Measurements from ENCODE around the gene PCNX3. TPM values are rescaled to one million over a fixed set of nuclear protein-coding genes. Genes with fewer than 3 reads are reported as not detected.
"Not testable (repeated sequence)": the region's sequence is repeated elsewhere in the genome, so short reads cannot be mapped to it uniquely, and the experiment has no call there.

The PCNX3 gene
- total RNA-seq, 2 donors from 2014 or later = 21.8 to 56.7 TPM

DNA sequence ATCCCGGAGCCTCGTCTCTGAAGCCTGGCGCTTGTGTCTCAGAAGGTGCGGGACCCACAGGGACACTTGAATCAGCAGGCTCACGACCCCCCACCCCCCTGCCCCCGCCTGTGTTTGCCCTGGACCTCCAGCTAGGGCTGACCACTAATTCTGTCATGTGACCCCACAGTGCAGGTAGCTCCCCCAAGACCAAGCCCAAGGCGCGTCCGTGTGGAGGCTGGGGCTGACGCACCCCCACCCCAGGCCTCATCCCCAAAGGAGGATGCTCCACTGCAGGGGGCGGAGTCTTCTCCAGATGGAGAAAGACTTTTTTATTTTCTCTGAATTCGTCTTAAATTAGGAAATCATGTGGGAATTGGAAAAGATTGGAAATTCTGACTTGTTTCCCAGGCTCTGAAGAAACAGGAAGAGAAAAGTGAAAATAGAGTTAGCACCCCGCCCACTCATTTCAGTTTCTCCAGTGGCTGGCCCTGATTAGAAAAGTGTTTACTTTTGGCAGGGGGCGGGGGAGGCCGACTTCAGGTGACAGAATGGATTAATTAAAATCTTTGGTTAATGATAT, 48.1 kb downstream of the PCNX3 start:
- peaks cover 21% of the 10 kb centered on the region for H3K4me1 ChIP-seq
- intact Hi-C loops (cut with DNase I) = no loop called here
- no peaks in the 10 kb centered on the region for H3K9me3 ChIP-seq
- peaks cover 10 to 14% of the 10 kb centered on the region in 2 donors for H3K36me3 ChIP-seq (replicated peaks in 1 of 2; ENCODE audit: insufficient read depth in 1 of 2, low read depth in 2 of 2)
- DNase-seq (peak in 3 of 4 donors; percentile 48 to 65 (median 59)), ATAC-seq (peak; percentile 6)
- no peak for TF ChIP-seq POLR2A (IDR thresholded peaks at IDR 0.05)
- TF ChIP-seq, protein P1, sequence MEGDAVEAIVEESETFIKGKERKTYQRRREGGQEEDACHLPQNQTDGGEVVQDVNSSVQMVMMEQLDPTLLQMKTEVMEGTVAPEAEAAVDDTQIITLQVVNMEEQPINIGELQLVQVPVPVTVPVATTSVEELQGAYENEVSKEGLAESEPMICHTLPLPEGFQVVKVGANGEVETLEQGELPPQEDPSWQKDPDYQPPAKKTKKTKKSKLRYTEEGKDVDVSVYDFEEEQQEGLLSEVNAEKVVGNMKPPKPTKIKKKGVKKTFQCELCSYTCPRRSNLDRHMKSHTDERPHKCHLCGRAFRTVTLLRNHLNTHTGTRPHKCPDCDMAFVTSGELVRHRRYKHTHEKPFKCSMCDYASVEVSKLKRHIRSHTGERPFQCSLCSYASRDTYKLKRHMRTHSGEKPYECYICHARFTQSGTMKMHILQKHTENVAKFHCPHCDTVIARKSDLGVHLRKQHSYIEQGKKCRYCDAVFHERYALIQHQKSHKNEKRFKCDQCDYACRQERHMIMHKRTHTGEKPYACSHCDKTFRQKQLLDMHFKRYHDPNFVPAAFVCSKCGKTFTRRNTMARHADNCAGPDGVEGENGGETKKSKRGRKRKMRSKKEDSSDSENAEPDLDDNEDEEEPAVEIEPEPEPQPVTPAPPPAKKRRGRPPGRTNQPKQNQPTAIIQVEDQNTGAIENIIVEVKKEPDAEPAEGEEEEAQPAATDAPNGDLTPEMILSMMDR (IDR thresholded peaks at IDR 0.05) = no peak
- H3K4me3 ChIP-seq = peak overlapping the region; percentile 9 to 17
- WGBS, 2 donors = 2 to 4% methylated on average over 9 to 15 of the region's 15 CpGs
- peak overlapping the region; percentile 96 to 100 (median 98) for H3K27ac ChIP-seq
- no peaks in the 10 kb centered on the region for H3K27me3 ChIP-seq

DNA sequence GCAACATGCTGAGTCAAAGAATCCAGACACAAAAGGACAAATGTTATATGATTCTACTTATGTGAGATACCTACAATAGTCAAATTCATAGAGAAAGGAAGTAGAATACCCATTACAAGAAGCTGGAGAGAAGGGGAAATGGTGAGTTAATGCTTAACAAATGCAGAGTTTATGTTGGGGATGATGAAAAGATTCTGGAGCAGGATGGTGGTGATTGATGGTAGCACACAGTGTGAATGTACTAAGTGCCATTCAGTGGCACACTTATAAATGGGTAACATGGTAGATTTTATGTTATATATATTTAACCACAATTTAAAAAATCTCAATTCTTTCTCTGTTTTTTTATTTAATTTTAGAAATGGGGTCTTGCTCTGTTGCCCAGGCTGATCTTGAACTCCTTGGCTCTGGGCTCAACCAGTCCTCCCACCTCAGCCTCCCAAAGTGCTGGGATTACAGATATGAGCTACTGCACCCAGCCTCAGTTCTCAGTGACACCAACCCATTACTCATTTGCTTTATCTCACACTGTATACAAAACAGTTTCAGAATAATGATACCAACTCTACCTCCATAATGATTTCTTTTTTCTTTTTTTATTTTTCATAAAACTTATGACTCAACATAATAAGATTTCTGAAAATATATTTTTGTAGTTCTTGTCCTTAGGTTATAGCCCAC, 56.7 kb downstream of the PCNX3 start:
- Histone ChIP-seq H3K4me1 (no peaks in the 10 kb centered on the region), H3K27me3 (no peaks in the 10 kb centered on the region), H3K4me3 (no peak overlapping the region), H3K27ac (no peak overlapping the region), H3K36me3 (replicated peaks in 1 of 2; ENCODE audit: insufficient read depth in 1 of 2, low read depth in 2 of 2) (no peaks in the 10 kb centered on the region), H3K9me3 (no peaks in the 10 kb centered on the region)
- DNase-seq = no peak
- TF ChIP-seq, protein P1 (IDR thresholded peaks at IDR 0.05) = no peak
- no peak for TF ChIP-seq POLR2A (IDR thresholded peaks at IDR 0.05)
- intact Hi-C loops (cut with DNase I) = no loop called here
- ATAC-seq = no peak

DNA sequence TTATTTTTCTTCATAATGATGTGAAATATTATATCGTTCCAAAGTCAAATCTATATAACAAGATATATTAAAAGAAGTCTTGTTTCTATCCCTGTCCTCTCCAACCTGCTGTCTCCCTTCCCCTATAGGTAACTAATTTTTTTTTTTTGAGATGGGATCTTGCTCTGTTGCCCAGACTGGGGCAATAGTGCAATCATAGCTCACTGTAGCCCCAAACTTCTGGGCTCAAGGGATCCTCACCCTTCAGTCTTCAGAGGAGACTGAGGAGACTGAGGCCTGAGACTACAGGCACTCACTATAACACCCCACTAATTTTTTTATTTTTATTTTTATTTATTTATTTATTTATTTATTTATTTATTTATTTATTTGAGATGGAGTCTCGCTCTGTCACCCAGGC, 57.4 kb downstream of the PCNX3 start:
- Histone ChIP-seq H3K27me3 (no peaks in the 10 kb centered on the region), H3K9me3 (no peaks in the 10 kb centered on the region), H3K4me3 (no peak overlapping the region), H3K4me1 (no peaks in the 10 kb centered on the region), H3K36me3 (replicated peaks in 1 of 2; ENCODE audit: insufficient read depth in 1 of 2, low read depth in 2 of 2) (no peaks in the 10 kb centered on the region), H3K27ac (no peak overlapping the region)
- DNase-seq = no peak
- intact Hi-C loops (cut with DNase I) = no loop called here
- TF ChIP-seq, protein P1 (IDR thresholded peaks at IDR 0.05) = no peak
- no peak for TF ChIP-seq POLR2A (IDR thresholded peaks at IDR 0.05)
- WGBS, 2 donors = 88 to 94% methylated on average over 2 of the region's 2 CpGs
- no peak for ATAC-seq

DNA sequence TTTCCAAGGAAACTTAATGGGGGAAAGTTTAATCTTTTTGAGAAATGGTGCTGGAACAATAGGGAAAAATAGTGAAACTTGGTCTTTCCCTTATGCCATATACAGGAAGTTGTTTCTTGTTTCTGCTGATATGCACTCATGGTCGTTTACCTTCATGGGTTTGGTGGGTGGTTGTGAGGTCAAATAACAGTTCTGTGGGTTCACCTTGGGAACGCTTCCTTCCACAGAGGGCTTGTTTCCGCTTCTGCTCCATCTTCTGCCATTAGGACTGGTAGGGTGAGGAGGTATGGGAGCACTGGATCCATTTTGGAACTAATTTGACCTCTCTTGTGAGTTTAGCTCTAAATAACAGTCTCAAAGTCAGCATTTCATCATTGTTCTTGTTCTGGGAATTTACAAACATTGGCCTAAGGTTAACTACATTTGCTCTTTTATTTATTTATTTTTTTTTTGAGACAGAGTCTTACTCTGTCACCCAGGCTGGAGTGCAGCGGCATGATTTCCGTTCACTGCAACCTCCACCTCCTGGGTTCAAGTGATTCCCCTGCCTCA, 64.7 kb downstream of the PCNX3 start:
- TF ChIP-seq POLR2A (IDR thresholded peaks at IDR 0.05) = no peak
- TF ChIP-seq, protein P1 (IDR thresholded peaks at IDR 0.05) = no peak
- intact Hi-C loops (cut with DNase I) = no loop called here
- no peak for DNase-seq
- WGBS, 2 donors = 79 to 80% methylated on average over 5 of the region's 5 CpGs
- no peaks in the 10 kb centered on the region for H3K4me1 ChIP-seq
- no peaks in the 10 kb centered on the region for H3K36me3 ChIP-seq (replicated peaks in 1 of 2; ENCODE audit: insufficient read depth in 1 of 2, low read depth in 2 of 2)
- no peaks in the 10 kb centered on the region for H3K9me3 ChIP-seq
- ATAC-seq = no peak
- H3K27me3 ChIP-seq = no peaks in the 10 kb centered on the region
- no peak overlapping the region for H3K4me3 ChIP-seq
- H3K27ac ChIP-seq = no peak overlapping the region

DNA sequence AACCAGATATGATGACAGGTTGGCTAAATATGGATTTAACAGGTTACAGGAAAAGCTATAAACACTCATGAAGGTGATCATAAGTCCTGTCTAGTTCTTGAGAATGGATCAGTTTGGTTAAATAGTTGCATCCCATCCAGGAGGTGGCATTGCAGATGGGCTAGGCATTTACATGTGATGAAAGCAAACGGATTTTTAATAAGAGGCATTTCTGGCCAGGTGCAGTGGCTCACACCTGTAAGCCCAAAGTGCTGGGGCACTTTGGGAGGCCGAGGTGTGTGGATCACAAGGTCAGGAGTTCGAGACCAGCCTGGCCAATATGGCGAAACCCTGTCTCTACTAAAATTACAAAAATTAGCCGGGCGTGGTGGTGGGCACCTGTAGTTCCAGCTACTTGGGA, 67.9 kb downstream of the PCNX3 start:
- H3K9me3 ChIP-seq; intact Hi-C loops (cut with DNase I); H3K27ac ChIP-seq; ATAC-seq; H3K36me3 ChIP-seq (replicated peaks in 1 of 2; ENCODE audit: insufficient read depth in 1 of 2, low read depth in 2 of 2); H3K4me3 ChIP-seq; DNase-seq; H3K4me1 ChIP-seq; H3K27me3 ChIP-seq: not testable (repeated sequence)
- 75 to 81% methylated on average over 6 of the region's 6 CpGs for WGBS, 2 donors

Measured in body of pancreas (tissue), 4 donors.